IPS DF 6.9 (cell line): ENCODE data around the gene NUP35.
"Not testable (repeated sequence)": the region's sequence is repeated elsewhere in the genome, so short reads cannot be mapped to it uniquely, and the experiment has no call there.

Source experiments
- DNase-seq: peaks from one replicate; pipeline ENCODE4 v3.0.0-alpha.2; 2013; ENCODE audit warnings: low read depth, low spot score
- H3K27ac ChIP-seq: one replicate; pipeline ENCODE4 v1.5.1; 2013; ENCODE audit warnings: low read length, control low read depth
- H3K27me3 ChIP-seq: 2 replicates; pipeline ENCODE4 v1.6.1; 2013; ENCODE audit warnings: mild to moderate bottlenecking, low read length; ENCODE audit not compliant: control insufficient read depth, insufficient read depth
- H3K36me3 ChIP-seq: 2 replicates; pipeline ENCODE4 v1.6.1; 2013; ENCODE audit warnings: low read length; ENCODE audit not compliant: control insufficient read depth, insufficient read depth
- H3K4me1 ChIP-seq: 2 replicates; pipeline ENCODE4 v1.6.1; 2013; ENCODE audit warnings: low read length; ENCODE audit not compliant: control insufficient read depth, insufficient read depth
- H3K4me3 ChIP-seq: 2 replicates; pipeline ENCODE4 v1.5.1; 2013; ENCODE audit warnings: mild to moderate bottlenecking, low read length
- H3K9me3 ChIP-seq: 2 replicates; pipeline ENCODE4 v1.6.1; 2013; ENCODE audit warnings: low read length, inconsistent platforms; ENCODE audit not compliant: control insufficient read depth, insufficient read depth
- WGBS: extraction: QIAGEN DNeasy Blood & Tissue Kit; methylation state at CpG from one replicate; pipeline ENCODE4 v1.1.7; 2013; ENCODE audit warnings: mixed read lengths, missing lambda C conversion rate; ENCODE audit not compliant: insufficient read length, insufficient coverage; 5-methylcytosine and 5-hydroxymethylcytosine counted together

NUP35 gene

DNA sequence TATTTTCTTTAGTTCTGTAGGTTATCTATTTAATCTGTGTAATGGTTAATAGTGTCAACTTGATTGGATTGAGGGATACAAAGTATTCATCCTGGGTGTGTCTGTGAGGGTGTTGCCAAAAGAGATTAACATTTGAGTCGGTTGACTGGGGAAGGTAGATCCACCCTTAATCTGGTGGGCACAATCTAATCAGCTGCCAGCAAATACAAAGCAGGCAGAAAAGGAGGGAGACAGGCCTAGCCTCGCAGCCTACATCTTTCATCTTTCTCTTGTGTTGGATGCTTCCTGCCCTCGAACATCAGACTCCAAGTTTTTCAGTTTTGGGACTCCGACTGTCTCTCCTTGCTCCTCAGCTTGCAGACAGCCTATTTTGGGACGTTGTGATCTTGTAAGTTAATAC is 42.7 kb downstream of the NUP35 start:
- not testable (repeated sequence) for DNase-seq, H3K4me1 ChIP-seq, H3K27ac ChIP-seq, H3K4me3 ChIP-seq, H3K27me3 ChIP-seq, H3K9me3 ChIP-seq, H3K36me3 ChIP-seq
- WGBS = no CpG with 5 or more reads among the region's 5 CpGs

DNA sequence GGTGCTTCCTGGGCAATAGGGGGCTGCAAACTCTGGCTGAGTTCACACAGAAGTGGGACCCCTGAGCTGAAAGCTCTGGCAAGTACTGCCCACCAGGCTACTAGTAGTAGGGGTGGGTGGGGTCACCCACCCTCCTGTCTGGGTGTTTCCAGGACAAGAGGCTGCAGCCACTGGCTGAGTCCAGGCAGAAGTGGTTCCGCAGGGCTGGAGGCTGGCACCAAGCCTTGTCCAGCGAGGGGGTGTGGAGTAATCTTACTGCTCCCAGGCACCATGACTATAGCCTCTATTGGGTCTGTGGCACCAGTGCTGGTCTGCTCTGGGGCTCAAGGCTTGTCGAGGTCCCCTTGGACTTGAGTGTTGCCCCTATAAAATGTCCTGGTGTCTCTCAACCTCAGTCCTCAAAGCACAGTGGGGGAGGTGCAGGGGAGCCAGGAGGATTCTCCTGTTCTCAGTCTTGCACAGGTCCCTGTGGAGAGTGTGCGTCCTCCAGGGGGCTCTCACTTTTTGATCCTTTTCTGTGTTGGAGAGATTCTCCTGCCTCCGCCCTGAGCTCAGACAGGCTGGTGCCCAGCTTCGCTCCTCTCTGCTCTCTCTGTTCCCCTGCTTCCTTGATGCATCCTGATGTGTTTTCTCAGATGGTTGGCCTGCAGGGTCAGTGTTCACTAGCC is 48.1 kb downstream of the NUP35 start:
- no peak overlapping the region for H3K4me3 ChIP-seq
- no peaks in the 10 kb centered on the region for H3K36me3 ChIP-seq
- no peak for DNase-seq
- no peaks in the 10 kb centered on the region for H3K9me3 ChIP-seq
- no CpG with 5 or more reads among the region's 6 CpGs for WGBS
- H3K27me3 ChIP-seq = no peaks in the 10 kb centered on the region
- H3K4me1 ChIP-seq = peaks cover 1% of the 10 kb centered on the region; the same call in 1 of the 2 replicates
- H3K27ac ChIP-seq = no peak overlapping the region

DNA sequence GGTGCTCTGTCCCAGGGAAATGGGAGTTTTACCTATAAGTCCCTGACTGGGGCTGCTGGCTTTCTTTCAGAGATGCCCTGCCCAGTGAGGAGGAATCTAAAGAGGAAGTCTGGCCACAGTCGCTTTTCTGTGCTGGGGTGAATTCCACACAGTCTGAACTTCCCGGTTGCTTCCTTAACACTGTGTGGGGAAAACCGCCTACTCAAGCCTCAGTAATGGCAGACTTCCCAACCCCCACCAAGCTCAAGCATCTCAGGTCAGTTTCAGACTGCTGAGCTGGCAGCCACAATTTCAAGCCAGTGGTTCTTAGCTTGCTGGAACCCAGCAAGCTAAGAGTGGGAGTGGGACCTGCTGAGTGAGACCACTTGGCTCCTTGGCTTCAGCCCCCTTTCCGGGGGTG is 54.9 kb downstream of the NUP35 start:
- H3K27ac ChIP-seq = no peak overlapping the region
- H3K9me3 ChIP-seq = no peaks in the 10 kb centered on the region
- no peaks in the 10 kb centered on the region for H3K27me3 ChIP-seq
- DNase-seq = no peak
- WGBS = no CpG with 5 or more reads among the region's 4 CpGs
- H3K4me3 ChIP-seq = no peak overlapping the region
- no peaks in the 10 kb centered on the region for H3K4me1 ChIP-seq
- H3K36me3 ChIP-seq = peaks cover 8% of the 10 kb centered on the region; the same call in 1 of the 2 replicates

DNA sequence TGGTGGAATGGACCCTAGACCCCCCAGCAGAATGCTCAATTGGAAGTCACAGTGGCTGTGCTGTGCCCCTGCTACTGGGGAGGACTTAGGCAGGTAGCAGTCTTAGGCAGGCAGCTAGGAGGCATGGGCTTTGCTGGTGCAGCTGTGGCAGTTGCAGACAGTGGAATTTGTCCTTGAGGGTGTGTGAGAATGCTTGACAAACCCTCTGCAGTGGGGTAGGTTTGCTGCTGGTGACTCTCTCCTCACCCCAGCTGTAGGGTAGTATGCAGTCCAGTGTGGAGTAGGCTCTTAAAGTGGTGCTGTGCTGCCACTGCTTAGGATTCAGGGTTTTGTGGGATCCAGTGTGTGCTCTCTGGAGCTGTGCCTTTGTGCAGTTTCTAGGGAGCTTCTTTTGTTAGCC is 61.3 kb downstream of the NUP35 start:
- Histone ChIP-seq H3K36me3 (peaks cover 8% of the 10 kb centered on the region; the same call in 1 of the 2 replicates), H3K27me3 (no peaks in the 10 kb centered on the region)
- DNase-seq = no peak

DNA sequence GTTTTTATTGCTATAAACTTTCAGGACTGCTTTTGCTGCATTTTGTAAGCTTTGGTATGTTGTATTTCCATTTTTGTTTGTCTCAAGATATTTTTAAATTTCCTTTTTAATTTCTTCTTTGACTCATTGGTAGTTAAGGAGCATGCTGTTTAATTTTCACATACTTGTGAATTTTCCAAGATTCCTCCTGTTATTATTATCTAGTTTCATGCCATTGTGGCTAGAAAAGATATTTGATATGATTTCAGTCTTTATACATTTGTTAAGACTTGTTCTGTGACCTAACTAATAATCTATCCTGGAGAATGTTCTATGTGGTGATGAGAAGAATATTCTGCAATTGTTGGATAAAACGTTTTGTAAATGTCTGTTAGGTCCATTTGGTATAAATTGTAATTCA is 62.1 kb downstream of the NUP35 start:
- Histone ChIP-seq H3K27ac (no peak overlapping the region), H3K4me1 (0 out of 2 replicates have a peak, but pooled peaks cover 2% of the 10 kb centered on the region), H3K36me3 (peaks cover 10% of the 10 kb centered on the region; the same call in 1 of the 2 replicates), H3K27me3 (no peaks in the 10 kb centered on the region), H3K4me3 (no peak overlapping the region), H3K9me3 (no peaks in the 10 kb centered on the region)
- WGBS = no CpG with 5 or more reads among the region's 1 CpG
- no peak for DNase-seq

More for the DNA sequence above, 61.3 kb downstream of the NUP35 start:
- Histone ChIP-seq H3K4me3 (no peak overlapping the region), H3K9me3 (no peaks in the 10 kb centered on the region), H3K4me1 (0 out of 2 replicates have a peak, but pooled peaks cover 2% of the 10 kb centered on the region), H3K27ac (no peak overlapping the region)

- no peak overlapping the region for H3K4me3 ChIP-seq
- no CpG with 5 or more reads among the region's 1 CpG for WGBS
- 0 out of 2 replicates have a peak, but pooled peaks cover 2% of the 10 kb centered on the region for H3K4me1 ChIP-seq
- DNase-seq = no peak
- no peak overlapping the region for H3K27ac ChIP-seq
- peaks cover 10% of the 10 kb centered on the region; the same call in 1 of the 2 replicates for H3K36me3 ChIP-seq
- no peaks in the 10 kb centered on the region for H3K27me3 ChIP-seq
- H3K9me3 ChIP-seq = no peaks in the 10 kb centered on the region
These were observed 62.5 kb downstream of the NUP35 start for GRCh38 chr2:183186766-183187165.

- no peak for DNase-seq
- Histone ChIP-seq H3K4me3 (no peak overlapping the region), H3K27me3 (no peaks in the 10 kb centered on the region), H3K9me3 (no peaks in the 10 kb centered on the region), H3K27ac (no peak overlapping the region), H3K4me1 (no peaks in the 10 kb centered on the region), H3K36me3 (peaks cover 3% of the 10 kb centered on the region; the same call in 1 of the 2 replicates)
- no CpG with 5 or more reads among the region's 1 CpG for WGBS
These were observed 68.1 kb downstream of the NUP35 start for GRCh38 chr2:183192343-183192742.

- Histone ChIP-seq H3K27me3 (no peaks in the 10 kb centered on the region), H3K4me3 (no peak overlapping the region), H3K9me3 (no peaks in the 10 kb centered on the region), H3K36me3 (peaks cover 2% of the 10 kb centered on the region; the same call in 1 of the 2 replicates), H3K27ac (no peak overlapping the region), H3K4me1 (no peaks in the 10 kb centered on the region)
- DNase-seq = no peak
- no CpG with 5 or more reads among the region's 2 CpGs for WGBS
These were observed 69.7 kb downstream of the NUP35 start for GRCh38 chr2:183193904-183194303.

GRCh38 chr2:183195397-183195796 is 71.2 kb downstream of the NUP35 start:
- Histone ChIP-seq H3K27ac (no peak overlapping the region), H3K4me3 (no peak overlapping the region), H3K36me3 (peaks cover 2% of the 10 kb centered on the region; the same call in 1 of the 2 replicates), H3K4me1 (no peaks in the 10 kb centered on the region), H3K9me3 (no peaks in the 10 kb centered on the region), H3K27me3 (no peaks in the 10 kb centered on the region)
- no peak for DNase-seq
- WGBS = no CpG with 5 or more reads among the region's 1 CpG

GRCh38 chr2:183195998-183196409 is 71.8 kb downstream of the NUP35 start:
- WGBS = no CpG with 5 or more reads among the region's 1 CpG
- Histone ChIP-seq H3K9me3 (no peaks in the 10 kb centered on the region), H3K4me1 (no peaks in the 10 kb centered on the region), H3K27ac (no peak overlapping the region), H3K4me3 (no peak overlapping the region), H3K27me3 (no peaks in the 10 kb centered on the region), H3K36me3 (peaks cover under 1% of the 10 kb centered on the region; the same call in 1 of the 2 replicates)
- DNase-seq = no peak

DNA sequence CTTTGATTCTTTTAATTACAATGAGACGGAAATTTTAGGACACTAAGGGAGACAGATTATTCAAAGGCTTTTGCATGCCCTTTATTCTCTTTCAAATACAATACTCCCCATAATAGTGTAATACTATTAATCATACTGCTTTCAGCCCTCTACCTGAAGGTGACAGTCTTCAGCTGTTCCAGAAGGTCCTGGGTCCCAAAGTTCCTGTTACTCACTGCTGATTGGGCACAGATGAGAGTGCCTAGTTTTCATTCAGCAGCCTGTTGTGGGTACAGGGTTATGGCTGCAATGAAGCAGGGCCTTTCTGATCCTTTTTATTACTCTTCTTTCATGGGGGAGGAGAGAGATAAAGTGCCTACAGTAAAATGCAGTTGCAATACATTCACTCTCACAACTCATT is 80.2 kb downstream of the NUP35 start:
- H3K27ac ChIP-seq = no peak overlapping the region
- no peaks in the 10 kb centered on the region; the same call in 1 of the 2 replicates for H3K36me3 ChIP-seq
- no CpG with 5 or more reads among the region's 1 CpG for WGBS
- H3K9me3 ChIP-seq = no peaks in the 10 kb centered on the region
- H3K4me1 ChIP-seq = peaks cover 2% of the 10 kb centered on the region; the same call in 1 of the 2 replicates
- H3K4me3 ChIP-seq = no peak overlapping the region
- no peak for DNase-seq
- no peaks in the 10 kb centered on the region for H3K27me3 ChIP-seq
